Spleen (tissue), 11 donors: ENCODE data around the gene FNBP1L. TPM values are rescaled to one million over a fixed set of nuclear protein-coding genes. Genes with fewer than 3 reads are reported as not detected.

Experiments
- DNase-seq: peaks from one replicate; pipeline ENCODE4 v3.0.0-alpha.2; 2020
- H3K27ac ChIP-seq, 8 donors: fragments of 200-600 bp; sonication (generic) in 7 of 8; 1 replicate in 4 of 8; 2 replicates in 4 of 8; pipeline versions ENCODE4 v1.5.0 to v1.8.0; 2016 to 2021; ENCODE audit warnings: inconsistent platforms in 4 of 8, mild to moderate bottlenecking in 4 of 8, moderate library complexity in 1 of 8
- H3K27me3 ChIP-seq, 7 donors: fragments of 200-600 bp; sonication (generic) in 6 of 7; replicated peaks in 1 of 7; 1 replicate in 4 of 7; 2 replicates in 3 of 7; pipeline versions ENCODE4 v1.5.0 to v1.8.0; 2016 to 2021; ENCODE audit warnings: inconsistent platforms in 3 of 7, mild to moderate bottlenecking in 1 of 7
- H3K36me3 ChIP-seq, 6 donors: fragments of 200-600 bp; sonication (generic) in 5 of 6; 1 replicate in 4 of 6; 2 replicates in 2 of 6; pipeline versions ENCODE4 v1.5.0 to v1.8.0; 2016 to 2021; ENCODE audit warnings: inconsistent platforms in 2 of 6
- H3K4me1 ChIP-seq, 6 donors: fragments of 200-600 bp; sonication (generic) in 5 of 6; 1 replicate in 3 of 6; 2 replicates in 3 of 6; pipeline versions ENCODE4 v1.5.0 to v1.8.0; 2016 to 2021; ENCODE audit warnings: inconsistent platforms in 3 of 6
- H3K4me3 ChIP-seq, 8 donors: fragments of 200-600 bp; sonication (generic) in 7 of 8; 1 replicate in 4 of 8; 2 replicates in 4 of 8; pipeline versions ENCODE4 v1.5.0 to v1.8.0; 2016 to 2021; ENCODE audit warnings: inconsistent platforms in 4 of 8, mild to moderate bottlenecking in 4 of 8, moderate library complexity in 2 of 8
- H3K9me3 ChIP-seq, 8 donors: fragments of 200-600 bp; sonication (generic) in 7 of 8; 1 replicate in 4 of 8; 2 replicates in 4 of 8; pipeline versions ENCODE4 v1.5.0 to v1.8.0; 2016 to 2021; ENCODE audit warnings: inconsistent platforms in 4 of 8
- CTCF ChIP-seq, 11 experiments: fragments of 200-600 bp in 7 of 11; fragments of 450-650 bp in 4 of 11; sonication (generic) in 4 of 11; IDR thresholded peaks in 8 of 11; conservative IDR thresholded peaks in 3 of 11; 1 replicate in 7 of 11; 2 replicates in 4 of 11; pipeline versions ENCODE4 v1.4.0 to v1.8.0; 2016 to 2021; ENCODE audit warnings: antibody characterized with exemption in 11 of 11, inconsistent platforms in 4 of 11, mild to moderate bottlenecking in 1 of 11
- POLR2A ChIP-seq, 3 donors: fragments of 450-650 bp; IDR thresholded peaks; one replicate each; pipeline ENCODE4 v1.5.1; 2017; ENCODE audit warnings: antibody characterized with exemption in 3 of 3, mild to moderate bottlenecking in 1 of 3
- POLR2AphosphoS5 ChIP-seq, 3 donors: sonication (generic); formaldehyde crosslinking; IDR thresholded peaks; one replicate each; pipeline ENCODE4 v1.5.1; 2017; ENCODE audit warnings: antibody characterized with exemption in 3 of 3
- WGBS, 5 donors: extraction: QIAGEN DNeasy Blood & Tissue Kit in 3 of 5; methylation state at CpG; one replicate each; pipeline versions ENCODE4 v1.1.5 to v1.1.7; 2013 to 2018; 5-methylcytosine and 5-hydroxymethylcytosine counted together
- intact Hi-C: fragments of 100-400 bp; cut with DNase I; formaldehyde crosslinking; loops from one replicate; pipeline ENCODE4 v1.15.0; 2023; ENCODE audit warnings: low total_unique reads
- polyA plus RNA-seq, 3 donors: library from polyadenylated mRNA; stranded (reverse); fragments of 200-250 nt; gene quantifications; one replicate each; pipeline ENCODE4 v1.2.1, GENCODE V29; 2013
- total RNA-seq, 7 donors: library from RNA; depleted of rRNA in 3 of 7; stranded (reverse); fragments of >200 nt in 3 of 7; fragmentation: NEBNext Ultra II Directional in 4 of 7; extraction: Animal tissue kit (Norgen Biotek cat#: 25700) in 4 of 7; gene quantifications; one replicate each; pipeline versions ENCODE4 v1.1.0 to v1.2.1, GENCODE V29; 2016 to 2021
- donor health status: healthy with polysubstance abuse.
- donor health status: DM: no; HTN: no; CAD: no; lungs with moderate emphysema.
- donor health status: DM: no; HTN: no; CAD: no.
- donor health status: Bipolar disorder and iron deficiency.
- donor health status: healthy.
- donor health status: DM: no; HTN: no; CAD: no.
- donor health status: DM: yes; HTN: yes; CAD: no.

FNBP1L gene
- total and polyA plus RNA-seq, 10 donors, result 1.5 to 10.0 (median 5.5) TPM

GRCh38 chr1:93591676-93592550 is 144.0 kb downstream of the FNBP1L start:
- Histone ChIP-seq H3K27me3 (no peaks in the 10 kb centered on the region), H3K9me3 (no peaks in the 10 kb centered on the region), H3K4me3 (no peak overlapping the region), H3K36me3 (peaks cover 0 to 36% (median 5%) of the 10 kb centered on the region in 6 donors), H3K4me1 (peaks cover 0 to 22% (median 13%) of the 10 kb centered on the region in 6 donors), H3K27ac (peak overlapping the region in 1 of 8 donors; percentile 30)
- WGBS, 5 donors, result 38 to 53% (median 42%) methylated on average over 17 of the region's 17 CpGs
- DNase-seq, result peak; percentile 84
- TF ChIP-seq CTCF (IDR thresholded peaks at IDR 0.05 in 8 of 11, conservative IDR thresholded peaks at IDR 0.05 in 3 of 11), result no peak
- peak in 2 of 3 donors; percentile 27 to 35 for TF ChIP-seq POLR2AphosphoS5 (IDR thresholded peaks at IDR 0.05)
- intact Hi-C loops, result no loop called here

- peak overlapping the region in 1 of 8 donors; percentile 30 for H3K27ac ChIP-seq
- intact Hi-C loops, result no loop called here
- no peak for TF ChIP-seq CTCF (IDR thresholded peaks at IDR 0.05 in 8 of 11, conservative IDR thresholded peaks at IDR 0.05 in 3 of 11)
- no peak for TF ChIP-seq POLR2A (IDR thresholded peaks at IDR 0.05)
- TF ChIP-seq POLR2AphosphoS5 (IDR thresholded peaks at IDR 0.05), result no peak
- H3K9me3 ChIP-seq, result no peaks in the 10 kb centered on the region
- peaks cover 0 to 22% (median 13%) of the 10 kb centered on the region in 6 donors for H3K4me1 ChIP-seq
- no peak overlapping the region for H3K4me3 ChIP-seq
- no peaks in the 10 kb centered on the region for H3K27me3 ChIP-seq
- peaks cover 0 to 31% (median 5%) of the 10 kb centered on the region in 6 donors for H3K36me3 ChIP-seq
- WGBS, 5 donors, result 86 to 93% (median 88%) methylated on average over 6 of the region's 6 CpGs
- DNase-seq, result peak; percentile 48
Measured at GRCh38 chr1:93592551-93592949, 144.6 kb downstream of the FNBP1L start.

GRCh38 chr1:93593854-93594602 is 146.1 kb downstream of the FNBP1L start:
- H3K27me3 ChIP-seq, result no peaks in the 10 kb centered on the region
- no peak overlapping the region for H3K4me3 ChIP-seq
- intact Hi-C loops, result no loop called here
- H3K36me3 ChIP-seq, result peaks cover 0 to 18% (median 1%) of the 10 kb centered on the region in 6 donors
- peaks cover 0 to 22% (median 13%) of the 10 kb centered on the region in 6 donors for H3K4me1 ChIP-seq
- H3K9me3 ChIP-seq, result no peaks in the 10 kb centered on the region
- no peak for TF ChIP-seq POLR2AphosphoS5 (IDR thresholded peaks at IDR 0.05)
- TF ChIP-seq CTCF (IDR thresholded peaks at IDR 0.05 in 8 of 11, conservative IDR thresholded peaks at IDR 0.05 in 3 of 11), result no peak
- no peak for TF ChIP-seq POLR2A (IDR thresholded peaks at IDR 0.05)
- DNase-seq, result peak; percentile 46
- no peak overlapping the region for H3K27ac ChIP-seq
- WGBS, 5 donors, result 89 to 97% (median 94%) methylated on average over 11 to 13 of the region's 13 CpGs

GRCh38 chr1:93594603-93594880 is 146.6 kb downstream of the FNBP1L start:
- intact Hi-C loops, result no loop called here
- DNase-seq, result no peak
- Histone ChIP-seq H3K36me3 (peaks cover 0 to 13% (median 0%) of the 10 kb centered on the region in 6 donors), H3K9me3 (no peaks in the 10 kb centered on the region), H3K4me1 (peaks cover 0 to 22% (median 13%) of the 10 kb centered on the region in 6 donors), H3K27me3 (no peaks in the 10 kb centered on the region), H3K4me3 (no peak overlapping the region), H3K27ac (no peak overlapping the region)
- WGBS, 5 donors, result 79 to 100% (median 100%) methylated on average over 1 of the region's 1 CpG
- TF ChIP-seq POLR2AphosphoS5 (IDR thresholded peaks at IDR 0.05) (no peak), CTCF (IDR thresholded peaks at IDR 0.05 in 8 of 11, conservative IDR thresholded peaks at IDR 0.05 in 3 of 11) (no peak), POLR2A (IDR thresholded peaks at IDR 0.05) (no peak)
